HG03521 (cell line): ENCODE measurements around the gene GCNT2.
"Not testable (repeated sequence)": the region's sequence is repeated elsewhere in the genome, so short reads cannot be mapped to it uniquely, and the experiment has no call there.

ENCODE experiments used
- ATAC-seq: cut with Tn5 transposase; IDR thresholded peaks from one replicate; pipeline ENCODE4 v1.9.1; 2021; ENCODE audit warnings: mild to moderate bottlenecking, moderate library complexity; ENCODE audit not compliant: unreplicated experiment

Gene GCNT2

DNA sequence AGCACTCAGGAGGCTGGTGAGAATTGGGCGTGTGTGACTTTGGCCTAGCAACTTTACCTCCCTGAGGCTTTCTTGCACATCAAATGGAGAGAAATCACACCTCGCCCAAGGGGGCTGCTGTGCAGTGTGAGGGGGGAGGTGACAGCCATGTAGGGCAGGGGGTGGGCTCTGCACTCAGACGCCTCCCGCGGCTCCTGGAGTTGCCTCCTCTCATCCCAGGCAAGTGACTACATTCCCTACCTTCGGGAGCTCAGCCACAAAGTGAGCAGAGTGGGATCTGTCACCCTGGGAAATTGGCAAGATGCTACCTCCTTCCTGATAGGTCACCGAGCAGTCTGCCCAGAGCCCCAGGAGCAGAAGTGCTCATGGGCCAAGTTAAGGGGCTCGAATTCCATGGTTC is 56.0 kb downstream of the GCNT2 start:
- ATAC-seq, result no peak

GRCh38 chr6:10578723-10579122 is 57.6 kb downstream of the GCNT2 start:
- no peak for ATAC-seq

DNA sequence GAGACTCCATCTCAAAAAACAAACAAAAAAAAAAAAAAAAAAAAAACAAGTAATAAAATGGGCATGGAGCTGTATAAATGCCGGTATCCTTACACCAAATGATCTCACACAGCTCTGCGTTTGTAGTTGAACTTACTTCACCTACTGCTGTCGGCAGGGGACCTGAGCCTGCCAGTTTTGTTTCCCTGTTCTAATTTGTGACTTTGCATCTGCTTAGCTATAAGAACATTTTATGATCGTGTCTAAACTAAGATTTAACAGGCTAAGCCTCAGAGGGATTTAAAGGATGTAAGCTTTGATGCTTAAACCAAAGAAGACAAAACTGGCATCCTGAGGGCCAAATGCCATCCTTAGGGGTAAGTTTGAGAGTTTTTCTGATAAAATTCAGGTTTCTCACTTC is 58.7 kb downstream of the GCNT2 start:
- ATAC-seq, result no peak

DNA sequence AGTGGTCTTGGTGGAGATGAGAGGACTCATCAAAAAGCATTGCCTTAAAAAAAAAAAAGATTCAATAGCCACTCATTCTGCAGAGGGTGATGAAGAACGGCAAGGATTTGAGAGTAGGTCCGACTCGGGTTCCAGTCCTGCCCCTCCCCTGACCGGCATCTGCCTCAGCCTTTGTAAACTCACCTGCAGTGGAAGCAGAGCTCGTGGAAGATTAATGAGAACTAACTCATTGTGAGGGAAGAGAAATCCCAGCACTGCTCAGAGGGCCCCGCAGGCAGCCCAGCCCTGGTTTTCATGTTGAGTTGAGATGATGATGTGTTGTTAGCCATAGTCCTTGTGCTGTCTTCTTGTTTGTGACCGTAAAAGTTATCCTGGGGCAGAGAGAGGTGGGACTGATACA is 59.4 kb downstream of the GCNT2 start:
- ATAC-seq, result no peak

- ATAC-seq, result not testable (repeated sequence)
These were observed 60.3 kb downstream of the GCNT2 start for GRCh38 chr6:10581402-10581801.

GRCh38 chr6:10582774-10583508 is 61.8 kb downstream of the GCNT2 start:
- ATAC-seq, result no peak

- no peak for ATAC-seq
These were observed 62.4 kb downstream of the GCNT2 start for GRCh38 chr6:10583509-10583901.

GRCh38 chr6:10584607-10585006 is 63.5 kb downstream of the GCNT2 start:
- ATAC-seq, result no peak

GRCh38 chr6:10585209-10585845 is 64.2 kb downstream of the GCNT2 start:
- no peak for ATAC-seq

DNA sequence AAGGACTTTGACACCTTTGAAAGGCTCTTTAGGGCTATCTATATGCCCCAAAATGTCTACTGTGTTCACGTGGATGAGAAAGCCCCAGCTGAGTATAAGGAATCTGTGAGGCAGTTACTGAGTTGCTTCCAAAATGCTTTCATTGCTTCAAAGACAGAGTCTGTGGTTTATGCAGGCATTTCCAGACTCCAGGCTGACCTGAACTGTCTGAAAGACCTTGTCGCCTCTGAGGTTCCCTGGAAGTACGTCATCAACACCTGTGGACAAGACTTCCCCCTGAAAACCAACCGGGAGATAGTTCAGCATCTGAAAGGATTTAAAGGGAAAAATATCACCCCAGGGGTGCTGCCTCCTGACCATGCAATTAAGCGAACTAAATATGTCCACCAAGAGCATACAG is 65.2 kb downstream of the GCNT2 start:
- ATAC-seq, result no peak

- no peak for ATAC-seq
These were observed 66.7 kb downstream of the GCNT2 start for GRCh38 chr6:10587656-10588406.

DNA sequence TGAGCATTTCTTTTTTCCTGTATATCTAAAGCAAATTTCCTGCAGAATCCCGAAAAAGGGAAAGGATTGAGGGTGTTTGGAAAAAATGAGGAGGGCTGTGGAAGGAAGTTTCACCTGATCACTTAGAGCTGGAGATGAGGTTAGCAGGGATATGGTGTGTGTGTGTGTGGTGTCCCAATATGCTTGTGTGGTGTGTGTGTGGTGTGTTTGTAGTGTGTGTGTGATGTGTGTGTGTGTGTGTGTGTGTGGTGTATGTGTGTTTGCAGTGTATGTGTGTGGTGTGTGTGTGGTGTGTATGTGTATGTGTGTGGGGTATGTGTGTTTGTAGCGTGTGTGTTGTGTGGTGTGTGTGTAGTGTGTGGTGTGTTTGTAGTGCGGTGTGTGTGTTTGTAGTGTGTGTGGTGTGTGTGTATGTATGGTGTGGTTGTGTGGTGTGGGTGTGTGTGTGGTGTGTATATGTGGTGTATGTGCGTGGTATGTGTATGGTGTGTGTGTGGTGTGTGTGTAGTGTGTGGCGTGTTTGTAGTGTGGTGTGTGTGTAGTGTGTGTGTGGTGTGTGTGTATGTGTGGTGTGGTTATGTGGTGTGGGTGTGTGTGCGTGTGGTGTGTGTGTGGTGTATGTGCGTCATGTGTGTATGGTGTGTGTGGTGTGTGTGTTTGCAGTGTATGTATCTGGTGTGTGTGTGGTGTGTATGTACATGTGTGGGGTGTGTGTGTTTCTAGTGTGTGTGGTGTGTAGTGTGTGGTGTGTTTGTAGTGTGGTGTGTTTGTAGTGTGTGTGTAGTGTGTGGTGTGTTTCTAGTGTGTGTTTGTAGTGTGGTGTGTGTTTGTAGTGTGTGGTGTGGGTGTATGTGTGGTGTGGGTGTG is 67.6 kb downstream of the GCNT2 start:
- no peak for ATAC-seq

DNA sequence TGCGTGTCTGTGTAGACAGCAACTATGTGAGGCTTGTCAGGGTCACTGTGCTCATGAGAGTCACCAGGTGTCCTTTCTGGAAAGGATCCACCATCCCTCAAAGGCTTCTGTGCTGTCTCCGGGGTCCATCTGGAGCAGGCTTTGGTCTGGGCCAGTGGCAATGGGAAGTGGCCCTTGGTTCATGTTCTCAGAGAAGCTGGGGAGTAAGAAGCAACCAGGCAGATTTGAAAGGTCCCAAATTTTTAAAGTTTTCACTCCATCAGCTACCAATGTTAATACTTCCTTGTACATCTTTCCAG is 68.2 kb downstream of the GCNT2 start:
- no peak for ATAC-seq

- ATAC-seq, result no peak
These were observed 68.8 kb downstream of the GCNT2 start for GRCh38 chr6:10589983-10590382.

DNA sequence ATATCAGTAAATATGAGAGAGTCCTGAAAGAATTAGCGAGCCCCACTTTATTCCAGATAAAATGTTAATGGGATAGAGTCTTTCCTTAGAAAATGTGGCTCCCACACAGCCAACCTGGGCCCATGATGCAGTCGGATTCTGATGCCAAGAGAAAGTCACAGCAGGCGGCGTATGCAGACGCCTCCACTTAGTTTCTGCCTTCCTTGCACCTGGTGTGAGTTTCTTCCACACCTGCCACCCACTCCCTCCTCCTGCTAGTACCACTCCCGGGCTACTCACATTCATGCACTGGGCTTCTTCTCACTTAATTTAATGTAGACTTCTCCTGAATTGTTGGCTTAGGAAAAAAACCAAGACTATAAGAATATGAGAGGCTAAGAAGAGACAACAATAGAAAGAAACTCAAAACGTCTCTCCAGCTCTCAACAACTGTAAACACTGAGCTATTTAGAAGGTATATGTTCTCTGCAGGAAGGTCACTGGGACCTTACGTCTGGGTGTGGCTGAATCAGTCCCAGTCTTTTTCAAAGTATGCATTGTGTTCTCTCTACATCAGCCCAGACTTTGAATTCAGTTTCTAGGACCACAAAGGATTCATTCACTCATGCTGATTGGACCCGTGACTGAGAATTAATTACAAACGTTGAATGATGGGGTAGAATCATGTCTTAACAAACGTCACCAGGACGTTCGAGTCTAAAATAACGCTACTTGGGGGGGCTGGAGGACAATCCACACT is 70.4 kb downstream of the GCNT2 start:
- ATAC-seq, result no peak

- no peak for ATAC-seq
These were observed 74.8 kb downstream of the GCNT2 start for GRCh38 chr6:10595731-10596664.

DNA sequence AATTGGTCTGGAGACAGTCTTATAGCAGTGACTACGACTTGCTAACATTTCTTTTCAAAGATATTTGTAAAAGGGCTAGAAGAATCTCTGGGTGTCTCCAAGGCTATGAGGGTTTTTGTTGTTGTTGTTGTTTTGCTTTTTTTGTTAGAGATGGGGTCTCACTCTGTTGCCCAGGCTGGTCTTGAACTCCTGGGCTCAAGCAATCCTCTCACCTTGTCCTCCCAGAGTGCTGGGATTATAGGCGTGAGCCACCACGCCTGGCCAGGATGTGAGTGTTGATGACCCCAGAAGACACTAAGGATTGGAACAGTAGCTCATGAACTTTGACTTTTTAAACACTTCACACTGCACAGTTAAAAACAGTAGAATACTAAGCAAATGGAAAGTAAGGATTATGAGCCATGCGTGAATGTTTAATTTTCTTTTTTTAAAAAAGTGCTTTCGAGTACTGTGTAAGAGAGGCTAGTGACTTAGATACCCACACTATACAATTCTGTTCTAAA is 76.4 kb downstream of the GCNT2 start:
- no peak for ATAC-seq

DNA sequence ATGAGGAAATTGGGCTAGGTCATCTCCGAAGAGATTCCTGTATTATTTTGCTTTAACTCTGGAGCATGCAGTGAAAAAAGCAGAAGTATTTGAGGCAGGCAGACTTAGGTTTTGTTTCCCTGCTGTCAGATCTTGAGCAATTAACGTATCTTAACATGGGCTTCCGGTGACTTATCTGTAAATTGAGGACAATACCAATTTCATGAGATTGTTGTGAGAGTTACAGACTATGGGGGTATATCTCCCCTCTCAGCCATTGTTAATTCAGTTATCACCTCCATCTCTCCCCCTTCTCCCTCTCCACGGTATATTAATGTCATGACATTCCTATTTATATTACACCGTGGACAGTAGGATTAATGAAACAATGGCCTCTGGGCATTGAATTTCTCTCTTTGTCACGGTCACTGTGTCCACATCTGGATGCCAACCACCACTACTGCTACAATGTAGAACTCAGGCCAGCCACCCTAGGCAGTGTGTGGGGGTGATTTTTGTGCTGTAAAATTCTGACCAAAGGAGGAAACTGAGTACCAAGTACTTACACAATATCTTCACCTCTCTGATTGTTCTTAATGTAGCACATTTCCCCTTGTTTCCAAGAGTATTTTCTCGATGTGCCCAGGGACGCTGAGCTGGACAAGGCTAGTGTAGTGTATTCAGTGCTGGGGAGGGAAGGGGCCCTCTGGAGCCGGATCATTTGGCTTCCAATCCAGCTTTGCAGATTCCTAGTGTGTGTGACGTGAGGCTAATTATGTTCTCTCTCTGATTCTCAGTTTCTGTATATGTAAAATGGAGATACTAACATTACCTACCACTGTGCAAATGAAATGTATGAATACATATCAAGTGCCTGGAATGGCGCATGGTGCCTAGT is 77.2 kb downstream of the GCNT2 start:
- no peak for ATAC-seq
